C4-2B (cell line): Measurements from ENCODE around the gene GATA5.

Experiments used
- CTCF ChIP-seq: fragments of 450-650 bp; conservative IDR thresholded peaks from 2 replicates; pipeline ENCODE4 v1.5.1; 2017; ENCODE audit warnings: mild to moderate bottlenecking
- ZFX ChIP-seq: fragments of 450-650 bp; IDR thresholded peaks from 2 replicates; pipeline ENCODE4 v1.6.1; 2017

GRCh38 chr20:62498874-62499273 is 23.1 kb upstream of the GATA5 start:
- TF ChIP-seq CTCF, result no peak
- TF ChIP-seq ZFX, result no peak
